ENCODE data around the gene ZNF808. TPM values are rescaled to one million over a fixed set of nuclear protein-coding genes. Genes with fewer than 3 reads are reported as not detected.
"Not testable (repeated sequence)": the region's sequence is repeated elsewhere in the genome, so short reads cannot be mapped to it uniquely, and the experiment has no call there.

The ZNF808 gene
- total and polyA plus RNA-seq, 4 donors, result 2.8 to 37.9 (median 12.1) TPM

DNA sequence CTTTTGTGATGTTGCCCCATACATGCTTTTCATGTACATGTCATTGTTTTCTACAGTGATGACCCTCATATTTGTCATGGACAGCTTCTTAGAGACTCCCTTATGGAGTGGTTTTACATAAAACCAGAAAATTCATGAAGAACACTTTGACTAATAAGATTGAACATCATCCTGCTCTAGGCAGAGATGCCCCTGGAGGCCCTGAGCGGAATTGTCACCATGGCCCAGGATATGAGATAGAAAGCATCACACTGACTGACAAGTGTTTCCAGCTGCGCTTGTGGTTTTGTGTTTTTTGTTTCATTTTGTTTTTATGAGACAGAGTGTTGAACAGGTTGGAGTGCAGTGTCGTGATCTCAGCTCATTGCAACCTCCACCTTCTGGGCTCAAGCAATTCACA, 64.8 kb downstream of the ZNF808 start:
- Histone ChIP-seq H3K9ac (ENCODE audit: insufficient read depth in 1 of 2, low read length in 2 of 2) (no peak overlapping the region), H3K27me3 (ENCODE audit: control insufficient read depth in 3 of 3, insufficient read depth in 3 of 3, low read length in 2 of 3) (no peaks in the 10 kb centered on the region), H3K4me3 (no peak overlapping the region), H3K36me3 (ENCODE audit: control insufficient read depth in 4 of 4, insufficient read depth in 4 of 4, low read length in 4 of 4) (peaks cover 4 to 19% (median 13%) of the 10 kb centered on the region in 4 donors), H3K4me1 (ENCODE audit: control insufficient read depth in 5 of 5, insufficient read depth in 5 of 5, low read length in 5 of 5) (no peaks in the 10 kb centered on the region), H3K27ac (ENCODE audit: low read depth in 1 of 2, low read length in 1 of 2) (no peak overlapping the region), H3K9me3 (ENCODE audit: control insufficient read depth in 4 of 4, insufficient read depth in 3 of 4, low read length in 3 of 4) (peaks cover 0 to 13% (median 0%) of the 10 kb centered on the region in 4 donors)
- ATAC-seq (ENCODE audit: insufficient read depth, low FRiP score) (no peak), DNase-seq (no peak)
- 98 to 99% methylated on average over 3 of the region's 3 CpGs for WGBS, 2 donors
- TF ChIP-seq CTCF (IDR thresholded peaks at IDR 0.05; ENCODE audit: control extremely low read depth, extremely low read depth), result no peak

DNA sequence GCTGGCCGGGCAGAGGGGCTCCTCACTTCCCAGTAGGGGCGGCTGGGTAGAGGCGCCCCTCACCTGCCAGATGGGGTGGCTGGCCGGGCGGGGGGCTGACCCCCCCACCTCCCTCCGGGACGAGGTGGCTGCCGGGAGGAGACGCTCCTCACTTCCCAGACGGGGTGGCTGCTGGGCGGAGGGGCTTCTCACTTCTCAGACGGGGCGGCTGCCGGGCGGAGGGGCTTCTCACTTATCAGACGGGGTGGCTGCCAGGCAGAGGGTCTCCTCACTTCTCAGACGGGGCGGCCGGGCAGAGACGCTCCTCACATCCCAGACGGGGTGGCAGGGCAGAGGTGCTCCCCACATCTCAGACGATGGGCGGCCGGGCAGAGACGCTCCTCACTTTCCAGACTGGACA, 66.0 kb downstream of the ZNF808 start:
- not testable (repeated sequence) for H3K27me3 ChIP-seq (ENCODE audit: control insufficient read depth in 3 of 3, insufficient read depth in 3 of 3, low read length in 2 of 3); DNase-seq; H3K4me1 ChIP-seq (ENCODE audit: control insufficient read depth in 5 of 5, insufficient read depth in 5 of 5, low read length in 5 of 5); H3K9ac ChIP-seq (ENCODE audit: insufficient read depth in 1 of 2, low read length in 2 of 2); H3K4me3 ChIP-seq; ATAC-seq (ENCODE audit: insufficient read depth, low FRiP score); H3K27ac ChIP-seq (ENCODE audit: low read depth in 1 of 2, low read length in 1 of 2); H3K9me3 ChIP-seq (ENCODE audit: control insufficient read depth in 4 of 4, insufficient read depth in 3 of 4, low read length in 3 of 4)
- 97% methylated on average over 13 to 25 of the region's 25 CpGs for WGBS, 2 donors
- H3K36me3 ChIP-seq (ENCODE audit: control insufficient read depth in 4 of 4, insufficient read depth in 4 of 4, low read length in 4 of 4), result peaks cover 4 to 19% (median 13%) of the 10 kb centered on the region in 4 donors

DNA sequence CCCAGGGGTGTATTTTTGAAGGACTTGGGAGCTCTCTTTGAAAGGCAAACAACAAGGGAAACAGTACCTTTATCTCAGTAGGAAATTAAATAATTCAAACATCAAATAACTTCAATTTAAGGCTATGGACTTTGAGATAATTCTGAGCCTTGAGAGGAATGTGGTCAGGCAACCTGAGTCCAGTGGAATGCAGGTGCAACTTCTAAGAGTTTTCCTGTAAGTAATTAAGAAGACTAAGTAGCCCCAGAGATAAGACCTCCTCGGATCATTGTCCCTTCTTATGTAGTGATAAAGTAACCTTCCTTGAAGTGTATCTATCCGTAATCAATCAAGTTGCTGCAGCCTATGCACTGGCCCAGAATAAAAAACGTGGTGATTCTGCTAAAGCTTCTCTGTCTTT, 71.8 kb downstream of the ZNF808 start:
- no peak overlapping the region for H3K9ac ChIP-seq (ENCODE audit: insufficient read depth in 1 of 2, low read length in 2 of 2)
- H3K27me3 ChIP-seq (ENCODE audit: control insufficient read depth in 3 of 3, insufficient read depth in 3 of 3, low read length in 2 of 3), result no peaks in the 10 kb centered on the region
- 72 to 85% methylated on average over 3 of the region's 3 CpGs for whole genome bisulfite sequencing, 2 donors
- H3K27ac ChIP-seq (ENCODE audit: low read depth in 1 of 2, low read length in 1 of 2), result no peak overlapping the region
- DNase-seq (peak; percentile 28 to 64 (median 46)), ATAC-seq (ENCODE audit: insufficient read depth, low FRiP score) (no peak)
- no peak for TF ChIP-seq CTCF (IDR thresholded peaks at IDR 0.05; ENCODE audit: control extremely low read depth, extremely low read depth)
- H3K36me3 ChIP-seq (ENCODE audit: control insufficient read depth in 4 of 4, insufficient read depth in 4 of 4, low read length in 4 of 4), result peaks cover 2 to 9% (median 5%) of the 10 kb centered on the region in 4 donors
- peaks cover 0 to 8% (median 6%) of the 10 kb centered on the region in 5 donors for H3K4me1 ChIP-seq (ENCODE audit: control insufficient read depth in 5 of 5, insufficient read depth in 5 of 5, low read length in 5 of 5)
- peaks cover 0 to 3% (median 0%) of the 10 kb centered on the region in 4 donors for H3K9me3 ChIP-seq (ENCODE audit: control insufficient read depth in 4 of 4, insufficient read depth in 3 of 4, low read length in 3 of 4)
- H3K4me3 ChIP-seq, result no peak overlapping the region

GRCh38 chr19:52600639-52601024, 73.2 kb downstream of the ZNF808 start:
- ATAC-seq (ENCODE audit: insufficient read depth, low FRiP score), result peak; percentile 8
- Histone ChIP-seq H3K27me3 (ENCODE audit: control insufficient read depth in 3 of 3, insufficient read depth in 3 of 3, low read length in 2 of 3) (no peaks in the 10 kb centered on the region), H3K9ac (ENCODE audit: insufficient read depth in 1 of 2, low read length in 2 of 2) (peak overlapping the region in 1 of 2 donors; percentile 49), H3K4me1 (ENCODE audit: control insufficient read depth in 5 of 5, insufficient read depth in 5 of 5, low read length in 5 of 5) (peaks cover 0 to 8% (median 6%) of the 10 kb centered on the region in 5 donors), H3K9me3 (ENCODE audit: control insufficient read depth in 4 of 4, insufficient read depth in 3 of 4, low read length in 3 of 4) (peaks cover 0 to 8% (median 0%) of the 10 kb centered on the region in 4 donors), H3K4me3 (peak overlapping the region; percentile 71), H3K36me3 (ENCODE audit: control insufficient read depth in 4 of 4, insufficient read depth in 4 of 4, low read length in 4 of 4) (peaks cover 0 to 7% (median 5%) of the 10 kb centered on the region in 4 donors), H3K27ac (ENCODE audit: low read depth in 1 of 2, low read length in 1 of 2) (peak overlapping the region in 1 of 2 donors; percentile 71)
- no peak for TF ChIP-seq CTCF (IDR thresholded peaks at IDR 0.05; ENCODE audit: control extremely low read depth, extremely low read depth)
- 1 to 4% methylated on average over 14 to 15 of the region's 15 CpGs for WGBS, 2 donors
- no peak for DNase-seq
